HG03095 (cell line): Measurements from ENCODE around the gene CRB2.
"Not testable (repeated sequence)": the region's sequence is repeated elsewhere in the genome, so short reads cannot be mapped to it uniquely, and the experiment has no call there.

Source experiments
- ATAC-seq: cut with Tn5 transposase; IDR thresholded peaks from one replicate; pipeline ENCODE4 v1.9.1; 2021; ENCODE audit warnings: moderate library complexity; ENCODE audit not compliant: unreplicated experiment

Gene CRB2

DNA sequence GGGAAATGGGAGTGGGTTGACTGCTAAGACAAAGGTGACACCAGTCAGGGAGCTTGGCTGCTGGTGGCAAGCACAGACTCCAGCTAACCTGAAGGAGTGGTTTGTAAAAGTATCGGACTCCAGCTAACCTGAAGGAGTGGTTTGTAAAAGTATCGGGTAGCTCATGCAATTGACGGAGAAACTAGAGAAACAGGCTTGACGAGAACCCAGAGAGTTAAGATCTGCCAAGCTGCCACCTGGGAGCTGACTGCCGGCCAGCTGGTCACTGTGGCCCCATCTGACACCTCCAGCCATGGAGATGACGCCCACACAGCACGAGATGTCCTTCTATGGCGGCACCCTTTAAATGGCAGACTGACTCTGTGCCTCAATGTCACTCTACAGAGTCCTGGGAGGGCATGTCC is 28.3 kb upstream of the CRB2 start:
- no peak for ATAC-seq

DNA sequence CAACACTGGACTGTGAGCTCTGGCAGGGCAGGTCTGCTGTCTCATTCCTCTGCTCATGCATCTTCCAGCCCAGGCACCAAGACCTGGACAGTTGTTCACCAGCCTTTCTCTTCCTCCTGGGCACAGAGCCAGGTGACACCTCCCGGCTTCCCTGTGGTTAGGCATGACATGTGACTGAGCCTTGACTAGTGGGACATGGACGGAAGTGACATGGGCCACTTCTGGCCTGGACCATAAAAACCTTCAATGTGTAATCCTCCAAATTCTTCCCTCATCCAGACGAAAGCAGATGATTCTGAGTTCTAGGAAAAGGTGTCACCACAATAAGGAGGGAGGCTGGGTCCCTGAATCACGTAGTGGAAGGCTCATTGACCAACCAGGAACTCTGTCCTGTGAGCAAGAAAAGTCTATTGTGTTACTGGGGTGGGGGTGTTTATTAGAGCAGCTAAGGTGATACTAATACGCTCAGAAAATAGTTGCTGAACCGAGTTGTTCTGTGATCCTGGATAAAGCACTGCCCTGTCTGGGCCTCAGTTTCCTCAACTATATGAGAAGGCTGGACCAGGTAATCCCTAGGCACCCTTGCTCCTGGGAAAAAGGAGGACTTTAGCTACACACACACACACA is 26.6 kb upstream of the CRB2 start:
- no peak for ATAC-seq

DNA sequence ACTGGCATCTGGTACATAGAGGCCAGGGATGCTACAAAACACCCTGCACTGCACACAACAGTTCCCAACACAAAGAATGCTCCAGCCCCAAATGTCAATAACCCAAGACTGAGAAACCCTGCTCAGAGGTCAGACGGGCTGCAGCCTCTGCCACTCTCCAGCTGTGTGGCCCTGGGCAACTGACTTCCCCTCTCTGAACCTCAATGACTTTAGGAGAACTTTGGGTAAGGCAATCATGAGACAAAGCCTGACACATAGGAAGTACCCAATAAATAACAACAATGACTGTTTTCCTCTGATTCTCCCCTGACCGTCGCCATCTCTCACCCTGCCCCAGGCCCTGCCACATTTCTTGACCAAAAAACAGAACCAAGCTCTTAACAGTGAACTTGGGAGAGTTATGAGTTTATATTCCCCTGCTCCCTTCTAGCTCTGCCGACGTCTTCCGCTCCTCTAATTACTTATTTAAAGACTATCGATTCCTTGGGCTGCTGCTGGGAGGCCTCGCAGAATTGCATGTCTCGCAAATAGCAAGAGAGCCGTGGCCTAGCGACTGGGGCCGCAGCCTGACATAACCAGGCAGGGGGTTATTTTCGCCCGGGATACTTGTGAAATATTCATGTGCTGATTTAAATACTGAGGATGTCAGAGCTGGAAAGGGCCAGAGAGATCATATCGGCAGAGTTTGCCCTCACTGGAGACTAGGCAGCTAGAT is 24.5 kb upstream of the CRB2 start:
- ATAC-seq: no peak

DNA sequence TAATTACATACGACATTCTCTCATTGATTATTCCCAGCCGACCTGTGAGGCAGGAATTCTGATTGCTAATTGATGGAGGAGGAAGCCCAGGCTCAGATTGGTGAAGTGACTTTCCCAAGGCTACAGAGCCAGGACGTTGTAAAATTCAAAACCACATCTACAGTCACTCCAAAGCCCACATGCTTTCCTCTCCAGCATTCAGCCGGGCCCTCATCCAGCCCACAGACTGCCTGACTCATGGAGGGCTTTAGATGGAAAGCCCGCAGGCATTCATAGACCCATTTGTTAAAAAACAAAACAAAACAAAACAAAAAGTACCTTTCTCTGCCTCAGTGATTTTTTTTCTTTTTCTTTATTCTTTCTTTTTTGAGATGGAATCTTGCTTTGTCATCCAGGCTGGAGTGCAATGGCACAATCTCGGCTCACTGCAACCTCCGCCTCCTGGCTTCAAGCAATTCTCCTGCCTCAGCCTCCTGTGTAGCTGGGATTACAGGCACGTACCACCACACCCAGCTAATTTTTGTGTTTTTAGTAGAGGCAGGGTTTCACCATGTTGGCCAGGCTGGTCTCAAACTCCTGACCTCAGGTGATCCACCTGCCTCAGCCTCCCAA is 22.8 kb upstream of the CRB2 start:
- ATAC-seq: not testable (repeated sequence)

DNA sequence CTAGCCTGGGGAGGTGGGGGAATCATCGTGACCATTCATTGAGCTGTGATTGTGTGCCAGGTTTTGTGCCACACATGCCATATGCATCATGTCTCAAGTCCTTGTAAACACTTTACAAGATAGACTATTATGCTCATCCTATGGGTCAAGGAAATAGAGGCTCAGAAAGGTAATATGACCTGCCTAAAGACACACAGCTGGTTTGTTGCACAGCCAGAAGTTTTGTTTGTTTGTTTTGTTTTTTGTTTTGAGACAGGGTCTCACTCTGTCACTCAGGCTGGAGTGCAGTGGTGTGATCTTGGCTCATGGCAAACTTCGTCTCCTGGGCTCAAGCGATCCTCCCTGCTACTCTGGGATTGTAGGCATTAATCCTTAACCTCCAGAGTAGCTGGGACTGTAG is 21.4 kb upstream of the CRB2 start:
- ATAC-seq: no peak

DNA sequence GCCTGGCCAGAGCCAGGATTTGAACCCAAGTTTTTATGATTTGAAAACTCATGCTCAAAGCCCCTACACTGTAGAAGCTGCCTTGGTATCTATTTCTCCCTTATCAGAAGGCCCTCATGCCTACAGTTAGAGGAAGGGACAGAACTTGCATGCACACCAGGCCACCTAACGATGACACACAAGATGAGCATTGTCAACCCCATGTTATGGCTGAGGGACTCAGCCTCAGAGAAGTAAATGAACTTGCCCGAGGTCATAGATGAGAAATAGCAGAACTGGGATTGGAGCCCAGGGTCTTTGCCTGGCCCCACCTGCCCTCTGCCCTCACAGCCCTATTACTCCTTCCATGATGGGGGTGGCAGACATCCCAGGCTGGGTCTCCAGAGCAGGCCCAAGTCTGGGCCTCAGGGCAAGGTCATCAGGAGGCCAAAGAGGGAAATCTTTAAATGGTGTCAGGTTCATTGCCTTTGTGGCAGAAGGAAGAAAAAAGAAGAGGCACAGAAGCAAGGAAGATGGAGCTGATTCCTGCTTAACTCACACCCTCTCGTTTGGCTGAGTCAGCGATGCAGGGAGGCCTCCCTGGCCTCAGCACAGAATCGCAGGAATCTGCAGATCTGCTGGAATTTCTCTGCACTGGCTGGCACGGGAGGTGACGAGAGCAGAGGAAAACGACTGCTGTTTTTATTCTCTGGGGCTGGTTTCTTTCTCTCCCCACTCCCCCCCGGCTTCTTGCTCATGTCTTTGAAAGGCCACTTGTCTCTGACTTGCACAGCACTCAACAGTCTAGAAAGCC is 20.6 kb upstream of the CRB2 start:
- no peak for ATAC-seq

DNA sequence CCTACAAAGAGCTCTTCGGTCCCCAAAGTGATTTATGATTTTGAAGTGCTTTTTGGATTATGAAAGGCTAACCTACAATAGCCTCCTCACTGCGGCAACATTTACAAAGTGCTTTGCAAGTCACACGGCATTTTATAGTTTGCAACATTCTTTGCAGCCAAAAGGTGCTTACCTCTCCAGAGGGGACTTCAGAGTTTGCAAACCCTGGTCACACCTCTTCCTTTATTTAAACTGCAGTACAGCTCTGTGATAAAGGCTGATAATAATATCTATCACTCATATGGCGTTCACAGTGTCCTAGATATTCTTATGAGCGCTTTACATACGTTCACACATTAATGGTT is 20.0 kb upstream of the CRB2 start:
- no peak for ATAC-seq

DNA sequence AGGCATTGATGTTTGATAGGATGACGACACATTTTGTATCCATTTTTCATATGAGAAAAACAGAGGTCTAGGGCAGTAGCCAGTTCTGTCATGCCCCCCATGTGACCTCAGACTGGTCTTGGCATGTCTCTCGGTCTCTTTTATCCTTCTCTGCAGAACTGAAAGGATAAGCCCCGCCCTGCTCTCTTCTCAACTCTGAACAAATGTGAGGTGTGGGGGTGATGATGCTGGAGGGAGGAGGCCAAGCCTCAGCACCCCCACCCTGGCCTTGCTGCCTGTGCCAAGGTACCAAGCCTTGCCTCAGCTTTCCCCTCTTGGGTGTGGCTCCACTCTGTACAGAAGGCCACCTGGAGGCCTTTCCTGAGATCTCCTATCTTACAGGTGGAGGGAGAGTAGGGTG is 19.5 kb upstream of the CRB2 start:
- ATAC-seq: no peak

DNA sequence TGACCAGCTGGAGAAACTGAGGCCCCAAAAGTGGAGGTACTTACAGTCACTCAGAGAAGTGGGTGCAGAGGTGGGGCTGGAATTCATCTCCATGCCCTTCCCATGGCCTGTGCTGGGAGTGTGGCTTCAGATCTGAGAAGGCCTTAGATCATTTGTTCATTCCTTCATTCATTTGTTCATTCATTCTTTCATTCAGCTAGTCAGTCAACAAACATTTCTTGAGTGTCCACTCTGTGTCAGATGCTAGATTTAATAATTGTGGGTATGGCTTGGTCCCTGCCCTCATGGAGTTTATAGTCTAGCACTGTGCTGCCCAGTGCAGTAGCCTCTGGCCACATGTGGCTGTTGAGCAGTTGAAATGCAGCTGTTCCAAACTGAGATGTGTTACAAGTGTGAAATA is 19.0 kb upstream of the CRB2 start:
- ATAC-seq: no peak

DNA sequence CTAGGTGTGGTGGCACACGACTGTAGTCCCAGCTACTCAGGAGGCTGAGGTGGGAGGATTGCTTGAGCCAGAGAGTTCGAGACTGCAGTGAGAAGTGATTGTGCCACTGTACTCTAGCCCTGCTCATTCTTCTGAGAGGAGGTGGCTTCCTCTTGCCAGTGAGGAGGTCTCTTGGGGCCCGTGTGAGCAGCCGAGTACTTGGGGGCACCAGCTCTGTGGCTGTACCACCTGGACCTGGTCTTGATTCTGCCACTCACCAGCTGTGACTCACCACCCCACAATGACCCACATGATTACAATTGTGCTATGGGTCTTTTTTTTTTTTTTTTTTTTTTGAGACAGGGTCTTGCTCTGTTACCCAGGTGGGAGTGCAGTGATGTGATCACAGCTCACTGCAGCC is 18.0 kb upstream of the CRB2 start:
- no peak for ATAC-seq

DNA sequence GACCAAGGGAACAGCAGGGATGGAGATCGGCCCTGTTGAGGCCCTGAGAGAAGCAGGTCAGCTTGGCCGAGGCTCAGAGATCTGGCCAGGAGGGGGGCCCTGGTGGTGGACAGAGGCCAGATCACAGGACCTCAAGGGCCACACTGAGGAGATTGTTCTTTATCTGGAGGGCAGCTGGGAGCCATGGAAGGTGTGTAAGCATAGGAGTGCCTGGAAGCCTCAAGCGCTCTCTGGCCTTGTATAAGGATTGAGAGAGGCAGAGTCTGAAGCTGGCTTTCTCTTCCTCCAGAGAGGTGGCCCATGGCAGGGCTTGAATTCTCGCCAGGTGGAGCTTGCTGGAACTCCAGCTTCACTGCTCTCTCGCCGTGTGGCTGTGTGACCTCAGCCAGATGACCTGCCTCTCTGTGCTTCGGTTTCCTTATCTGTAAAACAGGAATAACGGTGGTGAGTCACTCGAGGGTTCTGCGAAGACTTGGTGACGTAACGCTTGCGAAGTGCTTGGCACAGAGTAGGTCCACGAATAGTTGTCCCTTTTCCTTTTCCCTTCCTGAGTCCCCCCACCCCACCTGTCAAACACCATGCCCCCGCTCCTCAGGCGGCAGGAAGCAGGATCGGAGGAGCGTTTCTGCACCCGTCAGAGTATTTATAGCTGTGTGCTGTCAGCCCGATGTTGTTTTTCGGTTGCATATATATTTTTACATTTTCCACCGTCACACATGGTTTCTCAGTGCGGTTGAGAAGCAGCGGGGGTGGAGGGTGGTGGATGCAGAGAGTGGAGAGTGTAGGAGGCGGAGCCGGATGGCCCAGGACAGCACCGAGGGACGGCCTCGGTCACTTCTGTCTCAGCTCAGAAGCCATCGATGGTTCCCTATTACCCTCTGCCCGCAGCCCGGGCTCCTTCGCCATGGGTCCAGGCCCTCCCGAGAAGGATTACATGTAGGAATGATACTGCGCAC is 17.0 kb upstream of the CRB2 start:
- peak; percentile 62 for ATAC-seq

DNA sequence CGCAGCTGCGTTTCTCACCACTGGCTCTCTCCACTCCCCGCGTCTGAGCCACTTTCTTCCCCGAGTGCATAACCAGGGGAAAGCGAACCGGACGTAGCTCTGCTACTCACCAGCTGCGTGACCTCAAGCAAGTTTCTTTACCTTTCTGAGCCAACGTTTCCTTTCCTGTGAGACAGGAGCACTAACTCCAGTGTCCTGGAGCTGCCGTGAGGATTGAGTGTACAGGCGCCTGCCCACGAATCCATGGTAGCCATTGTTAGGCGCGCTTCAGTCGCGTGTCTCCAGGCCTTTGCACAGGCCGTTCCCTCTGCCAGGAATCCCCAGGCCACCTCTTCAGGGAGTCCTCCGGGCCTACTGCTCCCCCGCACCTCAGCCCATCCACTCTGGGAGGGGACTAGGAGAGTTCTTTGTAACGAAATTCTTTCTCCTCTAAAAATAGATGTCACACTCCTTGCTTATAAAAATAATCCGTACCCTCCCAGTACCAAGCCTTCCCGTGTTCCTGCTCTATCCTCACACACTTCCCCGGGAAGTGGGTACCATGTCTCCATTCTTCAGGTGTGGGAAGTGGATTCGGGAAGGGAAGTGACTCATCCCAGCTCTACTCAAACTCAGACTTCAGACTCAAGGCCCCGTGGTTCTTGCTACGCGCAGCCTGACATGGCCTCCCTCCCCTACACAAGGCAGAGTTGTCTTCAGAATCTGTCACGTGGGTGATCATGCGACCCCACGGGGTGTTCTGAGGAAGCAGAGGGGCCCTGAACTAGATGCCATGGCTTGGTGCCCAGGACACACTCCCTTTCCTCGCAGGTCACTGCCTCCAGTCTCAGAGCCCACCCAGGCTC is 16.1 kb upstream of the CRB2 start:
- peak; percentile 41 for ATAC-seq

DNA sequence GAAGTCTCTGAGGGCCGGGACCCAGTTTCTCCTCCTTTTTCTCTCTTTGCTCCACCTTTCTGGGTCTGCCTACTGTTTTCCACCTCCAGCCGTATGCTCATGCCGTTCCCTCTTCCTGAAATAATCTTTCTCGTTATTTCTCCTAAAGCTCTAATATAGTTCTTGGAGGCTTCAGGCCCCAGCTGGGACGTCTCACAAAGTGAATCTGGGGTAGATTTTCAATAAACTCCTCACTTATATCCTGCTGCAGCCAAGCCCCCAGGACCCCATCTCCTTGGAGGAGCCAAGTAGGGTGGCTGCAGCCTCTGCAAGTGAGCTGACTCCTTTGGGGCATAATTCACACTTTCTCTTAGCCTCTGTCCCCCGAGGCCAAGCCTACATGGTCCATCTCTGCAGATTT is 14.2 kb upstream of the CRB2 start:
- ATAC-seq: no peak

DNA sequence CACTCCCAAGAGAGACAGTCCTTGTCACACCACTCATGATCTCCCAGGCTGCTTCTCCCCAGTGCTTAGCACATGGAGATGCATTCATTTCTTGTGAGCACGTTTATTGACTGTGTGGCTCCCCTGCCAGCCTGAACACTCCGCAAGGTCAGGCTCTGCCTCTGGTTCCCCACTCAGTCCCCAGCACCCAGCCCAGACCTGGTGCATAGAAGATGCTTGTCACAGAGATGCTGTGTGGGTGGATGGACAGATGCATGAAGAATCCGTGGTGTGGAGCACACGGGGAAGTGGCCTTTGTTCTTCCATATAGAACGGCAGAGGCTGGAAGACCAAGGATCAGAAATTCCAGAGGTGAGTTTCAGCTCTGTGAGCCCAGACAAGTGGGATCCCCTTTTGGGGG is 13.8 kb upstream of the CRB2 start:
- ATAC-seq: no peak

DNA sequence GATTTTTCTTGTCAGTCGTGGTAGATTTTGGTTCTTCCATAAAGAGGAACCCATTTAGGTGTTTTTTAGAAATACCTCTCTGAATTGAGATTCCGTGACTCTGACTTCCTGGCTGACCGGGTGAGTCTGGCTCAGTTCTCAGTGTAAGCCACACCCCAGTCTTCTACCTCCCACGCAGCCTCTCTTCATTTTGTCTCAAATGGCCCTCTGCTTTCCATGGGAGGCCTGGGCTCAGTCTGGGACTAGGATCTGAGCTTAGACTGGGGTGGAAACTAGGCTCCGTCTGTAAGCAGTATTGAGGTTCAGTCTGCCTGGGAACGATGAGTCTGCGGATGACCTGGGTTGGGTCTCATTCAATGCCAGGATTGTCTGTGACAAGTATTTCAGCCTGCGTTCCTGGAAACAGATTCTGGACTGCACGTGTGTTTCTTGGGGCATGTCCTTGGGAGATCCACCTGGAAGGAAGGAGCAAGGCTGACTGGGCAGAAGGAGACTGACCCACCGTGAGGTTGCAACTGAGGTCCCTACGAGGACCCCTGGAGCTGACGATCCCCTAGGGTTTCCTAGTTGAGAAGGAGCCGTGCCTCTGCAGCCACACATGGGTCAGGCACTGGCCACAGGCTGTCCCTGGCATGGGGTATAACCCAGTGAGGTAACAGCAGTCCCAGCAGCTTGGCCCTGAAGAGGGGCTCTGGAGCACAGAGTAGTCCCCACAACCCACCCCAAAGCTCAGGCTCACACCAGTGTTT is 12.4 kb upstream of the CRB2 start:
- ATAC-seq: peak; percentile 19

DNA sequence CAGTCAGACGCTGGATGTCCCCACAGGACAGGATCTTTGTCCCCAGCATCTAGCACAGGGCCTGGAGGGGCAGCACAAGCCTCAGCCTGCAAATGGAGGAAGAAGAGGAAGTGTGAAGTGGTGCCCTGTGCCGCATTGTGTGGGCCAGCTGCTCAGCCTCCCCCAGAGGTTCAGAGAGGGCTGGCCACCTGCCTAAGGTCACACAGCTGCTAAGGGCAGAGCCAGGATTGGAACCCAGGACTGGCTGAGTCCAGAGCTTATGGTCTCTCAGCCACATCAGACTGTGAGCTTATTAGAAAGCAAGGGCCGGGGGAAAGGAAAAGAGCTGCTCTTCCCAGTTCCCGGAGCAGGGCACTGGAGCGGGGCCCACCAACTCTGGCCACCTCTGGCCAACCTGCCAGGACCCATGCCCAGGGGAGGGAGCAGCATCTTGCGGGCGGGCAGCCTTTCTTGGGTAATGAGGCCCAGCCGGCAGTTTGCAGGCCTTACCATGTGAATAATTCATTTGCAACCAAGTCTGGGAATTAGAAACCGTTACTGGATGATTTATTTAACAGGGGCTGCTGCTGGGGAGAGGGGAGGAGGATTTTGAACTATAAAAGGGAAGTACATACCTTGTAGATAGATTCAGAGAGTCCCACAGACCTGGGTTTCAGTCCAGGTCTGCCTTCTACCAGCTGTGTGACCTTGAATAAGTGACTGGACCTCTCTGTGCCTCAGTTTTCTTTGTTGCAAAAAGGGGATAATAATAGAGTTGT is 11.6 kb upstream of the CRB2 start:
- no peak for ATAC-seq

DNA sequence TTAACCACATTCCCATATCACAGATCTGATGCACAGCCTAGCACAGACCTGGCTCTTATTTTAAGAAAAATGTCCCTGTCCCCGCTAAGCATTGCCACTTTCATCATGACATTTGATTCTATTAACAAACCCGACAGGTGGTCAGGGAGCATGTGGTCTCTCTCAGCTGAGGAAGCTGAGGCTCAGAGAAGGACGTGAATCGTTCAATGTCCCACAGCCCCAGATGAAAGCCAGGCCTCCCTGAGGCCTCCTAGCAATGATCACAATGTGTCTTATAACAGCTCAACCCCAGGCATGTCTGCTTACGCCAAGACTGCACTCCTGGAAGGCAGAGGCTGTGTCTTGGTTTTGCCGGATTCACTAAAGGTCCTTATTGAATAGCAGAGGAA is 10.4 kb upstream of the CRB2 start:
- ATAC-seq: no peak

DNA sequence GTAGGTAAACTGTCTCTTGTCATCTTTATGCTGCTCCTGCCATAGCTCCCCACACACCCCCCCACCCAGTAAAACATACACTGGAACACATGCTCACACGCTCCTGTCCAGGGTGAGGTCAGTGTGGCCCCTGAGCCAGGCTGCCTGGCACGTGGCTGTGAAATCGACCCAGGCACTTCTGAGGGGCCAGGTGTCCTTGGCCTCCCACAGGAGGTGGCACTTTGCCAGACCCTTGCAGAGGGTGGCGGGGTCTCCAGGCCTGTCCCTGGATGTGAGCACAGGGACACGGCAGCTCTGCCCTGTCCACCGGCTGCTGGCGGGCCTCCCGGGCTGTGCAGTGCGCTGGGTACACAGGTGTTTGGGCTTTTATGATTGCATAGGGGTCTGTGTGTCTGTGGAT is 10.0 kb upstream of the CRB2 start:
- ATAC-seq: no peak
